ENCODE measurements around the gene CYP4F22.
"Not testable (repeated sequence)": the region's sequence is repeated elsewhere in the genome, so short reads cannot be mapped to it uniquely, and the experiment has no call there.

CYP4F22 gene

DNA sequence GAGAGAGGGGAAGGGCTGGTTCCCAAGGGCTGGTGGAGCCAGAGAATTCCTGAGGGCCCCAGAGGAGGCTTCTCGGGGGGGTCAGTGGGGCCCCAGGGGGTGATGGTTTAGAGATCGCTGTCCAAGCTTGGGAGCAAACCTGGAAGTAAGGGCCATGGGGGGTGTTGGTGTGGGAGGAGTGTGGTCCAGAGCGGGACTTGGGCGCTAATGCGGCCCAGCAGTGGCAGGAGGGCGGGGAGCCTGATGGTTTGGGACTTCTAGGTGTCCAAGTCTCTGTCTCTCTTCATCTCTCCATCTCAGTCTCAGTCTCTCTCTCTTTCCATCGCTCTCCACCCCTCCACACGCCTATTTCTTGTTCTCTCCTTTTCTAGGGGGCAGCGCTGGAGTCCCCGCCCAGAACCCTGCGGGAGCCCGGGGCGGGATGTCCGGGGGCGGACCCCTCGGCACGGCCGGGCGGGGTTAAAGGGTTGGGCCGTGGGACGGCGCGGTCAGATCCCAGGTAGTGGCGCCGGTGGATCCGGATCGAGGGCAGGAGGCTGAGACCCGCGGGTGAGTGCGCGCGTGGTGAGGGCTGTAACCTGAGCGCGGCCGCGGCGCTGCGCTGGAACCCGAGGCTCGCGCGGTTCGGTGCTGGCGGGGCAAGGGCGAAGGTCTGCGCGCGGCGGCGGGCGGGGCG lies at the start of gene CYP4F22:
Gene CYP4F22 (plus strand): TSS at position 491 of the 676 bp plus-strand sequence. CDS start 16,812 bp downstream, outside the sequence.
- no peak for DNase-seq

DNA sequence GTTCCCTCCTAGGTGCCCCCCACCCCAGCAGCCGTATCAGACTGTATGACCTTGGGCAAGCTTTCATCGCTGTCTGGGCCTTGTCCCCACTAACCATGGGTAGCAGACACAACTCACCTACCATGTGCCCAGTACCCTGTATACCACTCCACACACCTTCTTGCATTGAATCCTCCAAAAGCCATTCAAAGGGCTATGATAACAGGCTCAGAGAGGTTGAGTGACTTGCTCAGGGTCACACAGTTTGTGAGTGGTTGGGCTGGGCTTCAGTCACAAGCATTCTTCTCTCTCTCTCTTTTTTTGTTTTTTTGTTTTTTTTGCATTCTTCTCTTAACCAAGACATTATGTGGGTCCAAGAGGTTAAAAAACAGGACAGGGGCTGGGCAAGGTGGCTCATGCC lies 46.6 kb upstream of the CYP4F22 start:
- DNase-seq, result no peak

DNA sequence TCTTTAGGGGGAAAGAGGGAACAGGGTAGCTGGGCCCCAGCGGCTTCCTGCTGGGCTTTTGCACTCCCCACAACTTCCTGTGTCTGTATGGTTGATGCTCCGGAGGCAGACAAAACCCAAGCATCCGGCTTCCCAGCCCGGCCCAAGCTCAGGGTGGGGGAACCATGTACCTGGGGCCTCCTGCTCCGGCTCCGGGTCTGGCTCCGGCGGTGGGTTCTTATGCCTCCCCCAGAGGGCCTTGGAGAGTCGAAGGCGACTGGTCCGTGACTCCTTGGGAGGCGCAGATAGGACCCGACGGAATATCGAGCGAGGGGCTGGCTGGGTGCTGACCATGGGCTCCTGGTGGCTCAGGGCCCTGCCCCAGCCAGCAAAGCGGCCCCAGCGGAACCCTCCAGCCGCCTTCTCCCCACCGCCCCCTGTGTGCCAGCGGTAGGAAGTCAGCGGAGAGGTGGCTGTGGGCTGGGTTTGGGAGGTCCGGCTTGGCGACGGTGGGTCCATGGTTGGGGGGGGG lies 44.4 kb upstream of the CYP4F22 start:
- DNase-seq, result peak; percentile 72

- peak; percentile 81 for DNase-seq
Measured at GRCh38 chr19:15464394-15465385, 43.6 kb upstream of the CYP4F22 start, which contains the start of gene RASAL3. RASAL3 (minus strand) TSS chr19:15464544; CDS start chr19:15464358, 186 bp downstream.

- peak; percentile 68 for DNase-seq
Measured at GRCh38 chr19:15466851-15467733, 41.2 kb upstream of the CYP4F22 start.

GRCh38 chr19:15467734-15468214 lies 40.6 kb upstream of the CYP4F22 start:
- no peak for DNase-seq

GRCh38 chr19:15468675-15469512 lies 39.4 kb upstream of the CYP4F22 start:
- no peak for DNase-seq

GRCh38 chr19:15469513-15470297 lies 38.6 kb upstream of the CYP4F22 start:
- peak; percentile 76 for DNase-seq

DNA sequence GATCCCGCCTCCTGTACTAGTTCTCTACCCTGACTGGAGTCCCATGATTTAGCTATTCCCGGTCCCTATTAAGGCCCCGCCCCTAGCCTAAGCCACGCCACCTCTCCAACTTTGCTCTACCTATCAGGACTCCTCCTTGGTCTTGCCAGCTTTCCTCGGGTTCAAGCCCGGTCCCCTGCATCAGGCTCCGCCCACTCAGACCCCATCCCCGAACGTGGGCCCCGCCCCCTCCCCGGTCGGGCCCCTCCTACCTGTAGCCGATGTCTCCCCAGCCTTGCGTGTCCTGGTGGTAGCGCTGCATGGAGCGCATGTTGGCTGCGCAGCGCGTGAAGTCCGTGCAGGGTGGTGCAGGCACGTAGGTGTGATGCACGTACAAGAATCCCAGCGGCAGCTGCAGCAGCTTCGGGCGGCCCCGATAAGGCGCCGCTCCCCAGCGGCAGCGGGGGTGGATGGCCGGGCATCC lies 36.7 kb upstream of the CYP4F22 start:
- DNase-seq, result no peak

DNA sequence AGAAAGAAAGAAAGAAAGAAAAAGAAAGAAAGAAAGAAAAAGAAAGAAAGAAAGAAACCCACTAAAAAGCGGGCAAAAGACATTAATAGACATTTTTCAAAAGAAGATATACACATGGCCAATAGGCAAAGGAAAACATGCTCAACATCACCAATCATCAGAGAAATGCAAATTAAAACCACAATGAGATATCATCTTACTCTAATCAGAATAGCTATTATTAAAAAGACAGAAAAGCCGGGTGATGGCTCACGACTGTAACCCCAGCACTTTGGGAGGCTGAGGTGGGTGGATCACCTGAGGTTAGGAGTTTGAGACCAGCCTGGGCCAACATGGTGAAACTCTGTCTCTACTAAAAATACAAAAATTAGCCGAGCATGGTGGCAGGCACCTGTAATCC lies 34.5 kb upstream of the CYP4F22 start:
- not testable (repeated sequence) for DNase-seq

DNA sequence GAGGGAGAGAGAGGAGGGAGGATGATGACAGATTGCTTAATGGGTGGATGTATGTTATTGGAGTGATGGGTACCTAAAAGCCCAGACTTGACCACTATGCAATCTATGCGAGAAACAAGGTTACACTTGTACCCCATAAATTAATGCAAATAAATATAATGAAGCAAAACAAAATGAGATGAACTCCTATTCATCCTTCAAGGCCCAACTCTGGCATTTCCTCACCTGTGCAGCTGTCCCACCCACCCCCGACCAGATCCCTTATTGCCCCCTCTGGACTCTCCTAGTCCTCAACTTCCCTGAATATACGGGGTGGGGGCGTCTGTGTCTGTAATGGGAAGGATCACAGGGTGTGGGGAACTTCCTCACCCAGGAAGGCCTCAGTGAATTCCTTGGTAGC lies 33.2 kb upstream of the CYP4F22 start:
- DNase-seq, result no peak

- DNase-seq, result no peak
Measured at GRCh38 chr19:15475611-15476010, 32.7 kb upstream of the CYP4F22 start.

GRCh38 chr19:15476325-15476724 lies 32.0 kb upstream of the CYP4F22 start:
- peak; percentile 35 for DNase-seq

DNA sequence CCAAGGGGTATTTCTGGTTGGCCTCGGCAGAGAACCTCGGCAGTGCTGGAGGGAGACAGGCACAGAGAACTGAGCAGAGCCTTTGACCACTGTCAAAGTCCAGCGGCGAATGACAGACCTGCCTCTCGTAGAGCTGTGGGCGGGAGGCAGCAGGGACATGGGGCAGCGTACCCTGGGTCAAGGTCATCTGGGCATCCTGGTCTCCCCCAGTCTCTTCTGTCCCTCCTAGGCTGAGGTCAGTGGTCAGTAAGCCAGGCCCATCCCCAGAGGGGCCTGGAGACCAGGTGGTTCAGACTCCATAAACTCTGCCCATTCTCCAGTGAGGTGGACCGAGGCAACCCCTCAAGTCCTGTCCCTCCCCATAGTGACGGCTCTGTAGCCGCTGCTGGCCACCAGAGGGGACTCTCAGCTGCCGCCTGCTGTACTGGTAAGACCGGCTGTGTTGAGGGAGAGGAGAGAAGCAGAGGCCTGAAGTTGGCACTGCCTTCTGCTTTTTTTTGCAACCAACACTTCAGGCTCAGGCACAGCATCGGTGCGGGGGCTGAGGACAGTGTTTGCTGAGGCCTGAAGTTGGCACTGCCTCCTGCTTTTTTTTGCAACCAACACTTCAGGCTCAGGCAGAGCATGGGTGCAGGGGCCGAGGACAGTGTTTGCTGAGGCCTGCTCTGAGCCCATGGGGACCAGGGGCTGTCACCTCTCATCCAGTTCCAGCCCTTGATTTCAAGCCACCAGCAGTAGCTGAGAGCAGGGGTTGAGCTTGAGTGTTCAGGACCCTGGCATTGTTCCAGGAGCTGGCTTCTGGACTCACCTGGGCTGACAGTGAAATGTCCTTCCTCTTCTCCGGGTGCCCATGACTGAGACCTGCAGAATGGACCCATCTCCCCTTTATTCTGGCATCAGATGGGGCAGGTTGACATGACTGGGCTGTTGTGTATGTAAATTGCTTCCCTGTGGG lies 28.7 kb upstream of the CYP4F22 start, which contains the start of gene PGLYRP2:
Gene PGLYRP2 (minus strand): TSS at position 111 of the 955 bp plus-strand sequence. CDS start 130 bp downstream, outside the sequence.
- peak; percentile 64 for DNase-seq

DNA sequence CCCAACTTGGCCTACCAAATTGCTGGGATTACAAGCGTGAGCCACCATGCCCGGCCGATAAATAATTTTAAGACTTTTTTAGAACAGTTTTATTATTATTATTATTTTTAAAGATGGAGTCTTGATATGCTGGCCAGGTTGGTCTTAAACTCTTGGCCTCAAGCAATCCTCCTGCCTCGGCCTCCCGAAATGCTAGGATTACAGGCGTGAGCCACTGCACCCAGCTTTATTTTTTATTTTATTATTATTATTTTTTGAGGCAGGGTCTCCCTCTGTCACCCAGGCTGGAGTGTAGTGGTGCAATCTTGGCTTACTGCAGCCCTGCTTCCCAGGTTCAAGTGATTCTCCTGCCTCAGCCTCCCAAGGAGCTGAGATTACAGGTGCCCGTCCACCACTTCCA lies 27.3 kb upstream of the CYP4F22 start:
- not testable (repeated sequence) for DNase-seq

GRCh38 chr19:15485768-15486167 lies 22.6 kb upstream of the CYP4F22 start:
- not testable (repeated sequence) for DNase-seq

GRCh38 chr19:15487038-15487437 lies 21.3 kb upstream of the CYP4F22 start:
- DNase-seq, result no peak

DNA sequence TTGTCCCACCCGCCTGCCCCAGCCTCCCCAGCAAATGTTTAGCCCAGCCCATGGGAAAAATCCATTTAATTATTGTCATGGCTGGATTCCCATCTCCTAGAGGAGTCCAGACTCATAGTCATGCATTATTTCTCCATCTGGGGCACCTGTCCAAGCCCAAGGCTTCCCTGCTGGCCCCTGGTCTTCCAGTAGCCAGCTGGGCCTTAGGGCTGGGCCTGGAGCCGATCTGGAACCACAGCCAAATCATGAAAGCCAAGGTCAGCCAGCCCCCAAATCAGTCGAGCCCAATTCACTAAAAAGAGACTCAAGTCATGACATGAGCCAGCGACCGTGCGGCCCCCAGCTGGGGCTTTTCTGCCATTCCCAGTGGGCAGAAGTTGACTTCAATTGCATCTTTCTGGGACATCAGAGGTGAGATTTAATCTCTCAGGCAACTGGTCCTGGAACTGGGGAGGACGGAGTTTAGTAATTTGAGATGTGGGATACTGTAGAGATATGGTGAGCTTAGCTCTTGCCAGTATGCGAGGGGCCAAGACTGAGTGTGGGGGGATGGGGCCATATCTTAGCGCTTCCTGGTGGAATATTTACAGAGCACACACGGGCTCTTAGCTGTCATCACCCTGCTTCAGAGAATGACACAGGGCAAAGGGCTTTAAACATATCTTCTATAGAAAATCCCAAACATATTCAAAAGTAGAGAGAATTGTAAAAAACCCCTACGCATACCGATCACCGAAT lies 19.7 kb upstream of the CYP4F22 start:
- no peak for DNase-seq
